GM18505 (cell line): ENCODE measurements around the gene DHRS12.

Experiments used
- ATAC-seq: cut with Tn5 transposase; IDR thresholded peaks from one replicate; pipeline ENCODE4 v1.9.1; 2021; ENCODE audit not compliant: unreplicated experiment
- POLR2A ChIP-seq: IDR thresholded peaks from 4 replicates; pipeline ENCODE4 v1.6.1; 2011; ENCODE audit warnings: borderline replicate concordance; ENCODE audit not compliant: insufficient read depth, insufficient read length; ENCODE audit errors: extremely low read depth

The DHRS12 gene

GRCh38 chr13:51803422-51804294 is at the start of gene DHRS12:
Gene DHRS12 (minus strand): TSS chr13:51804163. CDS start chr13:51799659, 4,504 bp downstream.
- TF ChIP-seq POLR2A = peak; percentile 92

GRCh38 chr13:51849145-51850101 is 45.5 kb upstream of the DHRS12 start:
- no peak for ATAC-seq
- no peak for TF ChIP-seq POLR2A

More at GRCh38 chr13:51803422-51804294, at the start of gene DHRS12:
- peak; percentile 90 for ATAC-seq

GRCh38 chr13:51848674-51849073 is 44.7 kb upstream of the DHRS12 start:
- no peak for TF ChIP-seq POLR2A
- ATAC-seq = no peak

- ATAC-seq = no peak
- TF ChIP-seq POLR2A = no peak
These were observed 42.8 kb upstream of the DHRS12 start for GRCh38 chr13:51846756-51847155.

- TF ChIP-seq POLR2A = no peak
- ATAC-seq = no peak
These were observed 41.8 kb upstream of the DHRS12 start for GRCh38 chr13:51845574-51846318.

- no peak for ATAC-seq
- TF ChIP-seq POLR2A = no peak
These were observed 41.1 kb upstream of the DHRS12 start, which contains the start of gene TMEM272 for GRCh38 chr13:51844862-51845573. Gene TMEM272 (minus strand): TSS chr13:51845177. CDS start chr13:51838530, 6,647 bp downstream.

- ATAC-seq = no peak
- TF ChIP-seq POLR2A = no peak
These were observed 39.6 kb upstream of the DHRS12 start for GRCh38 chr13:51843529-51843928.

GRCh38 chr13:51841732-51842131 is 37.8 kb upstream of the DHRS12 start:
- no peak for ATAC-seq
- TF ChIP-seq POLR2A = no peak

GRCh38 chr13:51840917-51841316 is 37.0 kb upstream of the DHRS12 start:
- no peak for TF ChIP-seq POLR2A
- no peak for ATAC-seq

GRCh38 chr13:51839711-51840540 is 36.0 kb upstream of the DHRS12 start:
- no peak for ATAC-seq
- no peak for TF ChIP-seq POLR2A

- ATAC-seq = no peak
- TF ChIP-seq POLR2A = no peak
These were observed 34.4 kb upstream of the DHRS12 start for GRCh38 chr13:51838240-51838846.
